GM18499 (cell line): ENCODE results near the gene LYZ.

ENCODE experiments used
- ATAC-seq: cut with Tn5 transposase; IDR thresholded peaks from one replicate; pipeline ENCODE4 v1.9.1; 2021; ENCODE audit warnings: moderate number of reproducible peaks; ENCODE audit not compliant: insufficient read depth, unreplicated experiment

LYZ gene

GRCh38 chr12:69338120-69338859 lies 9.9 kb upstream of the LYZ start:
- no peak for ATAC-seq

- no peak for ATAC-seq
Observed at GRCh38 chr12:69338936-69339335, 9.2 kb upstream of the LYZ start.

DNA sequence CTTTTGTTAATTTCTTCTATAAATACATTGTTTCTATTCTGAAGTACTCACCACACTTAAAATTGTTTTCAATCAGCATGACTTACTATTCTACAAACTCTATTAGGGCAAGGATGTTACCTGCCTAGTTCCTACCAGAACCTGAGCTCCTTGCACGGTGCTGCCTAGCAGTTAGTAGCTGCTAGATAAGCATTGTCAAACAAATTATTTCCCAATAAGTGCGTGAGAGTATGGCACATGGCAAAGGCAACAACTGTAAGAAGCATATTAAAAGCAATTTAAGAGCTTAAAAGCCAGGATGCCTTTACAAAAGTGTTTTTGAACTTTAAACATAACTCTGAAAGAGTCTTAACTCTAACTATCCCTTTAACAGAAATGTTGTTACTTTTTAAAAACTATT lies 8.2 kb upstream of the LYZ start:
- no peak for ATAC-seq

GRCh38 chr12:69341328-69341727 lies 6.9 kb upstream of the LYZ start:
- ATAC-seq = no peak

- no peak for ATAC-seq
Observed at GRCh38 chr12:69342421-69342820, 5.8 kb upstream of the LYZ start.

DNA sequence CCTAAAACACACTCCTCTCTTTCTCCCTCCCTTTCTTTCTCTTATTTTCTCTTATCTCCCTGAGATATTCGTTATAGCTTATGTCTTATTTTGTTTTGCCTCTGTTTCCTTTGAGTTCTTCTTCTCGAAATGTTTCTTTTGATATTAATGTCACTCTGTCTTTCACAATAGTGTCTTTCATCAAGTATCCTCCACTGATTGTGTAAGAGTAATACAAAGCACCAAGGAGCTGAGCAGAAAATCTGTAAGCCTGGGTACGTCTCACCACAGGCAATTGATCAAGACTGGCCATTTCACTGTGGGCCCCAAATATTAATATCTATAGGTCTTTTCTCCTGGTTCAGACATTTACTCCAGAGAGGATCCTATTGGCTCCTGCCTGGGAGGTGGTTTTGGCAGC lies 4.8 kb upstream of the LYZ start:
- no peak for ATAC-seq

DNA sequence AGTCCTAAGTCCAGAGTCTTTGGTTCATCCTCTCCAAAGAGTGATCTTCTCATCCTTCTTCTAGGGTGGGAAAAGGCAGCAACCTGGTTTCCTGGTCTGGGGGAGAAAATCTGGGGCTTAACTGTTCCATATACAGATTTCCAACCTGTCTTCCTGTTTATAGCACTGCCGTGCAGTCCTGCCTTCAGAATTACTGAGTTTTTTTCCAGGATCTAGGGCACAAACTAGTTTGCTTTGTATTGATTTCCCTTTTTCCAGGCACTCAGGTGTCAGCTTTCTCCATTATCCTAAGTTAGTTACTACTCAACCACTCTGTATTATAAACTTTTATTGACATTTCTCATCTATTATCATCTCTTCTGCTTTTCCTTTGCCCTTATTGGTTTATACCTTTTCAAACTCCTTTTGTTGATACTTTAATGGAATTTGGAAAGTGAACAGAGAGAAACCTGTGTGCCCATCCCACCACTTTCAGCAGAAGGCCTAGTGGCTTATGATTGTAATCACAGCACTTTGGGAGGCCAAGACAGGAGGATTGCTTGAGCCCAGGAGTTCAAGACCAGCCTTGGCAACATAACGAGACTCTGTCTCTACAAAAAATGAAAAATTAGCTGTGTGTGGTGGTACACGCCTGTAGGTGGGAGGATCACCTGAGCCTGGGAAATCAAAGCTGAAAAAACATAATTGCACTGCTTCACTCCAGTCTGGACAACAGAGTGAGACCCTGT lies 4.1 kb upstream of the LYZ start:
- no peak for ATAC-seq

DNA sequence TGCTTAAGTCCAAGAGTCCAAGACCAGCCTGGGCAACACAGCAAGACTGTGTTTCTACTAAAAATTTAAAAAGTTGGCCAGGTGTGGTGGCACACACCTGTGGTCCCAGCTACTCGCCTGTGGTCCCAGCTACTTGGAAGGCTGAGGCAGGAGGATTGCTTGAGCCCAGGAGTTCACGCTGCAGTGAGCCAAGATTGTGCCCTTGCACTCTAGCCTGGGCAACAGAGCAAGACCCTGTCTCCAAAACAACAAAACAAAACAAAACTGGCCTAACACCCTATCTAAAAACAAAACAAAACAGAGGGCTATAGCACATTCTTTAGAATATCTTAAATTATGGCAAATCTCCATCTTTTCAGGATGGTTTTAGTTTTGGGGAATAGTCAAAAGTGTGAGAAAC lies 3.1 kb upstream of the LYZ start:
- no peak for ATAC-seq

GRCh38 chr12:69345742-69346141 lies 2.4 kb upstream of the LYZ start:
- ATAC-seq = no peak

DNA sequence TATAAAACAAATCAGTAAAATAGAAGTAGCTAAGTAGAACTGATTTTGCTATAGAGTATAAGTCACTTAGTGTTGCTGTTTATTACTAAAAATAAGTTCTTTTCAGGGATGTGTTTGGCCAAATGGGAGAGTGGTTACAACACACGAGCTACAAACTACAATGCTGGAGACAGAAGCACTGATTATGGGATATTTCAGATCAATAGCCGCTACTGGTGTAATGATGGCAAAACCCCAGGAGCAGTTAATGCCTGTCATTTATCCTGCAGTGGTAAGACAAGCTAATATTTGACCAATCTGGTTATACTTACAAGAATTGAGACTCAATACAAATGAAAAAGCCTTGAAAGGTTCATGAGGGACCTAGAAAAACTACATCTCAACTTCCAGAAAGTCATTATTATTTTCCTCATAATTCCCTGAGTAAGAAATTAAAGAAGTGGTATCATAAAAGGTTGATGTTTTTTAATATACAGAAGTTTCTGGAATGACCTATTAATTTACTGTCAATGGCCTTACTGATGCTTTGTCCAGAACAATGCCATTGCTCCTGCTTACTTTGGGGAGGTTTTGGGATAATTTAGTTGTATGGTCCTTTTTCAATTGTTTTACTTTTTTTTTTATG lies 1.9 kb downstream of the LYZ start:
- no peak for ATAC-seq

DNA sequence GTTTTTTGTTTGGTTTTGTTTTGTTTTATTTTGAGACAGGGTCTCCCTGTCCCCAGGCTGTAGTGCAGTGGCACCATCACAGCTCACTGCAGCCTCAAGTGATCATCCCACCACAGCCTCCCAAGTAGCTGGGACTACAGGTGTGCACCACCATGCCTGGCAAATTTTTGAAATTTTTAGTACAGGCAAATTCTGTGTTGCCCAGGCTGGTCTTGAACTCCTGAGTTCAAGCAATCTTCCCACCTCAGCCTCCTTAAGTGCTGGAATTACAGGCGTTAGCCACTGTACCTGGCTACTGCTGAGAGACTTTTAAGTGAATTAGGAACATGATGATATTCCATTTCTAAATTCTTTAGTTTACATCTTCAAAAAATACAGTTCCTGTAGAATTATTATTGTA lies 2.6 kb downstream of the LYZ start:
- no peak for ATAC-seq

DNA sequence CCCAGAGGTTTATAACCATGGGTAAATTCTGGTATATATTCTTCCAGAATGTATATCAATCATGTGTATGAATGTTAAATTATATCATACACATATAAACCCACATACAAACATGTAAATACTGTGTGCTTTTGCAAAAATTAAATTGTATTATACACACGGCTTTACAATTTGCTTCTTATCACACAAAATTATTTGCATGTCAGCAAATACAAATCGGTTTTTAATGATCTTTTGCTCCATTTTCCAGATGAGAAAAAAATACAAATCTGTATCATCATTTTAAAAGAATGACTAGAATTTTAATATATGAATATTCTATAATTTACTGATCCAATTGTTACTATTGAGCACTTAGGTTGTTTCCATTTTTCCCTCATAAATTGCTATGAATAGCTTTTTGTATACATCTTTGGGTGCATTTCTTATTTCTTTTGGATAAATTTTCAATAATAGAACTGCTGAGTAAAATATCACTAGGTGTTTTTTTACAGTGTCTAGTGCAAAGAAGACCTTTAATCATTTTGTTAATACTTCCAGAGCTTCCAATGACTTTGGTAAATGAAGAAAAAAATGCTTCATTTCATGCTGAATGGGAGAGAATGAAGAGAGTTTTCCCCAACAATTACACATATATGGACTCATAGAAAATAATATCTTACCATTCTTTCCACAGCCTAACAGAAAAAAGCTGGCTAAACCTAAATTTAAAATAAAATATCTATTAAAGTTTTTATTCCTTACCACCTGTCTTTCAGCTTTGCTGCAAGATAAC lies 3.5 kb downstream of the LYZ start:
- no peak for ATAC-seq

DNA sequence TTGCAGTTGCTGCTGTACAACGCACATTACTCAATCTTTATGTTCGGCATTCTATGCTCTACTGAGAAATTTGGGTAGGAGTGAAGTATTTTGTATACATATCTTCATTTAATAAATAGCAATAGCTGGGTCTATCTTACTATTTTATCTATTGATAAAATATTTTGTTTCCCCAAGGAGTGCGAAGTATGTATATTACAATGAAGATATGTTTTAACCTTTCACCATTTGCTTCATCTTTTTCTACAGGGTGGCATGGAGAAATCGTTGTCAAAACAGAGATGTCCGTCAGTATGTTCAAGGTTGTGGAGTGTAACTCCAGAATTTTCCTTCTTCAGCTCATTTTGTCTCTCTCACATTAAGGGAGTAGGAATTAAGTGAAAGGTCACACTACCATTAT lies 4.7 kb downstream of the LYZ start:
- ATAC-seq = no peak

- no peak for ATAC-seq
Observed at GRCh38 chr12:69354172-69354555, 6.0 kb downstream of the LYZ start.

GRCh38 chr12:69354556-69355187 lies 6.5 kb downstream of the LYZ start:
- ATAC-seq = no peak

DNA sequence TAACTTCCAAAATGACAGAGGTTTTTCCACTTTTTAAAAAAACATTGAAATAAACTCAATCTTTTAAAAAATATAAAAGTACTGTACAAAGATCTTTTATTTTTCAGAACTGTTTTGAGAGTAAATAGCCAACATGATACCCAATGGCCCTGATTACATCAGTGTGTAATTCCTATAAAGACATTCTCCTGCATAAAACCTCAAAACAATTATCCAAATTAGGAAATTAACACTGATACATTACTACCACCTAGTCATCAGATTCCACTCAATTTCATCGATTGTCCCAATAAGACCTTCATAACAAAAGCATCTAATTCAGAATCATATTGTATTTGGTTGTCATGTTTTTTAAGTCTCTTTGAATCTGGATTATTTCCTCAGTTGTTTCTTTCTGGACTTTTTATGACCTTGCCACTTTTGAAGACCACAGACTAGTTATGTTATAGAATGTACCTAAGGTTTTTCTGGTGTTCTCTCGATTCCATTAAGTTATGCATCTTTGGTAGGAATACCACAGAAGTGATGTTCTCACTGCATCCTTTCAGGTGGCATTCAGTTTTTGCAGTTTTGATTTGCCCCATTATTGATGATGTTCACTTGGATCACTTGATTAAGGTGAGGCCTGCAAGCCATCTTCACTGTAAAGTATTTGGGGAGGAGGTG lies 7.3 kb downstream of the LYZ start:
- ATAC-seq = no peak

GRCh38 chr12:69359531-69360347 lies 11.6 kb downstream of the LYZ start, which contains the start of gene YEATS4:
Gene YEATS4, plus strand, starts transcription at chr12:69359743. Its CDS starts 230 bp downstream, at chr12:69359973.
- peak; percentile 63 for ATAC-seq

GRCh38 chr12:69360348-69360672 lies 12.1 kb downstream of the LYZ start:
- ATAC-seq = no peak

DNA sequence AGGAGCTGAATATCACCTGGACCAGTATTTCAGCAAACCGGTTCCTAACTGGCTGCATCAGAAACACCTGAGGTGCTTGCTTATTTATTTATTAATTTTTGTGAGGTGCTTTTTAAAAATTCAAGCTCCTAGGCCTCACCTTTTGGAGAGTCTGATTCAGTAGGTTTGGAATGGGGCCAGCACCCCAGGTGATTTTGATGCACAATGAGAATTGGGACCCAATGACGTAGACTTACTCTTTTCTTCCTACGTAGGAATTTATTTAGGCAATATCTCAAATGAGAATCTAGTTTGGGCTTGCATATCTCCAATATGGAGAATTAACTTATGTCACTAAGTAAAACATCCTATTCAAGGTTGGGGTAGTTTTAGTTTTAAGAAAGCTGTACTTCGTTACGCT lies 18.6 kb downstream of the LYZ start:
- no peak for ATAC-seq
